Trophoblast cell (in vitro differentiated cells and primary cell): ENCODE results near the gene RAPGEF1.

Source experiments
- DNase-seq, 2 donors: peaks; one replicate each; pipeline ENCODE4 v3.0.0-alpha.2; 2016
- H2AFZ ChIP-seq: 2 replicates; pipeline ENCODE4 v1.6.1; 2013; ENCODE audit warnings: low read length, moderate library complexity, mild to moderate bottlenecking; ENCODE audit not compliant: insufficient read depth, poor library complexity
- H2AK5ac ChIP-seq: 2 replicates; pipeline ENCODE4 v1.6.1; 2013; ENCODE audit warnings: mild to moderate bottlenecking, low read length
- H2BK120ac ChIP-seq: 2 replicates; pipeline ENCODE4 v1.6.1; 2013; ENCODE audit warnings: low read length, mild to moderate bottlenecking, moderate library complexity; ENCODE audit not compliant: insufficient read depth, poor library complexity
- H2BK12ac ChIP-seq: 2 replicates; pipeline ENCODE4 v1.6.1; 2013; ENCODE audit warnings: mild to moderate bottlenecking, low read length, moderate library complexity
- H2BK5ac ChIP-seq: 2 replicates; pipeline ENCODE4 v1.6.1; 2013; ENCODE audit warnings: low read length, low read depth, moderate library complexity, mild to moderate bottlenecking; ENCODE audit not compliant: poor library complexity
- H3K14ac ChIP-seq: 2 replicates; pipeline ENCODE4 v1.6.1; 2013; ENCODE audit warnings: mild to moderate bottlenecking, low read length
- H3K18ac ChIP-seq: 2 replicates; pipeline ENCODE4 v1.6.1; 2013; ENCODE audit warnings: mild to moderate bottlenecking, low read length
- H3K23ac ChIP-seq: 2 replicates; pipeline ENCODE4 v1.6.1; 2013; ENCODE audit warnings: low read length
- H3K27ac ChIP-seq: 2 replicates; pipeline ENCODE4 v1.5.1; 2013; ENCODE audit warnings: low read depth, mild to moderate bottlenecking, inconsistent platforms, low read length, moderate library complexity
- H3K27me3 ChIP-seq: 2 replicates; pipeline ENCODE4 v1.6.1; 2013; ENCODE audit warnings: inconsistent platforms, mild to moderate bottlenecking, low read length, moderate library complexity; ENCODE audit not compliant: insufficient read depth
- H3K36me3 ChIP-seq, 2 experiments: 1 replicate in 1 of 2; 2 replicates in 1 of 2; pipeline ENCODE4 v1.6.1; 2013; ENCODE audit warnings: low read length in 2 of 2, mild to moderate bottlenecking in 2 of 2, moderate library complexity in 1 of 2; ENCODE audit not compliant: insufficient read depth in 2 of 2, control insufficient read depth in 1 of 2
- H3K4ac ChIP-seq: 2 replicates; pipeline ENCODE4 v1.6.1; 2013; ENCODE audit warnings: low read depth, mild to moderate bottlenecking, low read length, moderate library complexity
- H3K4me1 ChIP-seq, 2 experiments: 1 replicate in 1 of 2; 2 replicates in 1 of 2; pipeline ENCODE4 v1.6.1; 2013; ENCODE audit warnings: low read length in 2 of 2, mild to moderate bottlenecking in 2 of 2, moderate library complexity in 1 of 2; ENCODE audit not compliant: insufficient read depth in 2 of 2, control insufficient read depth in 1 of 2
- H3K4me2 ChIP-seq: 2 replicates; pipeline ENCODE4 v1.6.1; 2013; ENCODE audit warnings: inconsistent platforms, mild to moderate bottlenecking, low read length, moderate library complexity
- H3K4me3 ChIP-seq: 2 replicates; pipeline ENCODE4 v1.5.1; 2013; ENCODE audit warnings: mild to moderate bottlenecking, low read depth, low read length, inconsistent platforms
- H3K79me1 ChIP-seq: one replicate; pipeline ENCODE4 v1.6.1; 2013; ENCODE audit warnings: low read length
- H3K79me2 ChIP-seq: 2 replicates; pipeline ENCODE4 v1.6.1; 2013; ENCODE audit warnings: low read length, mild to moderate bottlenecking; ENCODE audit not compliant: control insufficient read depth, insufficient read depth, poor library complexity
- H3K9ac ChIP-seq: 2 replicates; pipeline ENCODE4 v1.6.1; 2013; ENCODE audit warnings: mild to moderate bottlenecking, low read length
- H3K9me3 ChIP-seq: 2 replicates; pipeline ENCODE4 v1.6.1; 2013; ENCODE audit warnings: low read depth, mild to moderate bottlenecking, control low read depth, inconsistent platforms, low read length; ENCODE audit not compliant: insufficient read depth
- H4K12ac ChIP-seq: 2 replicates; pipeline ENCODE4 v1.6.1; 2013; ENCODE audit warnings: low read depth, mild to moderate bottlenecking, low read length, moderate library complexity
- H4K8ac ChIP-seq: 2 replicates; pipeline ENCODE4 v1.6.1; 2013; ENCODE audit warnings: low read depth, mild to moderate bottlenecking, low read length, moderate library complexity
- H4K91ac ChIP-seq: one replicate; pipeline ENCODE4 v1.6.1; 2013; ENCODE audit warnings: low read depth, mild to moderate bottlenecking, low read length, moderate library complexity
- WGBS: extraction: QIAGEN DNeasy Blood & Tissue Kit; methylation state at CpG from one replicate; pipeline ENCODE4 v1.1.7; 2013; ENCODE audit warnings: missing lambda C conversion rate; ENCODE audit not compliant: insufficient read length, insufficient coverage; ENCODE audit errors: extremely low coverage; 5-methylcytosine and 5-hydroxymethylcytosine counted together

RAPGEF1 gene

DNA sequence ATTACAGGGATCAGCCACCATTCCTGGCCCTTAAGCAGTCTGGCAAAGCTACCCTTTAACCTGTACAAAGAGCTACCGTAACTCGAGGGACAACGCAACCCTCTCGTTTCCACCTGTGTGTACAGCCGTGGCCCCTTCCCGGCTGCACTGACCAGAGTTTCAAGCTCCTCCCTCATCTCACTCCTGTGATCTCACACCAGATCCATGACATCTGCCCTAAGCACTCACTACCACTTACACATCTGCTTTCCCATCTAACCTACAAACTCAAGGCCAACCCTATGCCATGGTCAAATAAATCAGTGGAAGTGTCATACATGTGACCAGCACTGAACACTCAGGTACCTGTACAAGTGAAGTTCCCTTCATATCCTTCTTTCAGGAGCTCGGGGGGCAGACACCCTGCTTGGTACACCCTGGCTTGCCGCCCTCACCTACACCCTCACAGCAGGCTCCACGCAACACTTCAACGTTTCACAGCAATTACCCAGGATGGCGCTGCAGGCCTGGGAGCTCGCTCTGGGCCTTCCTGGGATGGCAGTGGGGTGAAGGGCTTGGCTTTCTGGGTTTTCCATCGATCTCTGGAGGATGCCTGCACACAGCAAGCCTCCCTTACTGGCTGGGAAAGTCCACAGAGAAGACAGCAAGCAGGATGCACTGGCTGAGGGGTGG, 132.8 kb downstream of the RAPGEF1 start:
- H2BK5ac ChIP-seq, result no peak overlapping the region
- H3K36me3 ChIP-seq, result peaks cover 42 to 53% of the 10 kb centered on the region in 2 experiments
- H2AFZ ChIP-seq, result no peak overlapping the region
- H3K4me1 ChIP-seq, result peaks cover 16 to 18% of the 10 kb centered on the region in 2 experiments
- H3K23ac ChIP-seq, result no peak overlapping the region
- no peak overlapping the region for H3K14ac ChIP-seq
- no peaks in the 10 kb centered on the region for H3K79me2 ChIP-seq
- no peak overlapping the region for H3K4ac ChIP-seq
- H2BK12ac ChIP-seq, result no peak overlapping the region
- no peak overlapping the region for H4K12ac ChIP-seq
- no peaks in the 10 kb centered on the region for H3K9me3 ChIP-seq
- H2BK120ac ChIP-seq, result peak overlapping the region; percentile 16
- peaks cover 19% of the 10 kb centered on the region for H3K79me1 ChIP-seq
- H3K18ac ChIP-seq, result no peak overlapping the region
- no peak for DNase-seq
- no peak overlapping the region for H3K27ac ChIP-seq
- no peak overlapping the region for H3K4me2 ChIP-seq
- peak overlapping the region; percentile 87 for H4K91ac ChIP-seq
- no peak overlapping the region for H2AK5ac ChIP-seq
- H3K4me3 ChIP-seq, result no peak overlapping the region
- no peak overlapping the region for H3K9ac ChIP-seq
- WGBS, result no CpG with 5 or more reads among the region's 13 CpGs
- H4K8ac ChIP-seq, result no peak overlapping the region
- no peaks in the 10 kb centered on the region for H3K27me3 ChIP-seq

DNA sequence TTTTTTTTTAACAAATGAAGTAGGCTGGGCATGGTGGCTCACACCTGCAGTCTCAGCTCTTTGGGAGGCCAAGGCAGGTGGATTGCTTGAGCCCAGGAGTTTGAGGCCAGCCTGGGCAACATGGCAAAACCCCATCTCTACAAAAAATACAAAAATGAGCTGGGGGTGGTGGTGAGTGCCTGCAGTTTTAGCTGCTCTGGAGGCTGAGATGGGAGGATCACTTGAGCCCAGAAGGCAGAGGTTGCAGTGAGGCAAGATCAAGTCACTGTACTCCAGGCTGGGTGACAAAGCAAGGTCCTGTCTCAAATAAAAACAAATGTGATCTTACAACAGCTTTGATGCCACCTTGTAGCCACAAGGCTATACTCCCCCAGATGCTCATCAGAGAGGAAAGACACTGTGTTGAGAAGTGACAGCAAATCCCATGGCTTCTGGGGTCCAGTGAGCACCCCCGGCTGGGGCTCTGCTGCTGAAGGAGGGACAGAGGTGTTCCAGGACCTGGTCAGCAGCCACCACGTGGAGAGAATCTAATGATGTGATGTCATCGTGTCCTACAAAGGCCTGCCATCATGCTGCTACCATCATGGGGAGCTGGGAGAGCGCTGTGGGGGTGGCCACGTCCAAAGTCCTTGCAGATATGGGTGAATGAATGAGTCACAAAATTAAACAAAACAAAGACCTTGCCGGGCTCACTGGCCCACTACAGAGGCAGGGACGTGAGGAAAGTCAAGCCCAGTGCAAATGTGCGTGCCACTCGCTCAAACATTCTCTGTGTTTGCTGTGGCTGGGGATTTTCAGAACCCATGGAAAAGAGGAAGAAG, 133.9 kb downstream of the RAPGEF1 start:
- no peaks in the 10 kb centered on the region for H3K9me3 ChIP-seq
- no peak for DNase-seq
- H3K14ac ChIP-seq, result no peak overlapping the region
- H2AK5ac ChIP-seq, result no peak overlapping the region
- no peak overlapping the region for H2BK12ac ChIP-seq
- no peak overlapping the region for H4K12ac ChIP-seq
- no peak overlapping the region for H4K8ac ChIP-seq
- no peak overlapping the region for H4K91ac ChIP-seq
- H3K27me3 ChIP-seq, result no peaks in the 10 kb centered on the region
- no CpG with 5 or more reads among the region's 9 CpGs for WGBS
- H3K79me2 ChIP-seq, result no peaks in the 10 kb centered on the region
- H3K4me3 ChIP-seq, result no peak overlapping the region
- H3K79me1 ChIP-seq, result peaks cover 19% of the 10 kb centered on the region
- peaks cover 16 to 18% of the 10 kb centered on the region in 2 experiments for H3K4me1 ChIP-seq
- no peak overlapping the region for H3K9ac ChIP-seq
- no peak overlapping the region for H3K4ac ChIP-seq
- no peak overlapping the region for H2BK5ac ChIP-seq
- peak overlapping the region; percentile 20 for H3K18ac ChIP-seq
- no peak overlapping the region for H3K27ac ChIP-seq
- no peak overlapping the region for H3K23ac ChIP-seq
- H3K4me2 ChIP-seq, result no peak overlapping the region
- no peak overlapping the region for H2AFZ ChIP-seq
- peaks cover 45 to 57% of the 10 kb centered on the region in 2 experiments for H3K36me3 ChIP-seq
- H2BK120ac ChIP-seq, result no peak overlapping the region

DNA sequence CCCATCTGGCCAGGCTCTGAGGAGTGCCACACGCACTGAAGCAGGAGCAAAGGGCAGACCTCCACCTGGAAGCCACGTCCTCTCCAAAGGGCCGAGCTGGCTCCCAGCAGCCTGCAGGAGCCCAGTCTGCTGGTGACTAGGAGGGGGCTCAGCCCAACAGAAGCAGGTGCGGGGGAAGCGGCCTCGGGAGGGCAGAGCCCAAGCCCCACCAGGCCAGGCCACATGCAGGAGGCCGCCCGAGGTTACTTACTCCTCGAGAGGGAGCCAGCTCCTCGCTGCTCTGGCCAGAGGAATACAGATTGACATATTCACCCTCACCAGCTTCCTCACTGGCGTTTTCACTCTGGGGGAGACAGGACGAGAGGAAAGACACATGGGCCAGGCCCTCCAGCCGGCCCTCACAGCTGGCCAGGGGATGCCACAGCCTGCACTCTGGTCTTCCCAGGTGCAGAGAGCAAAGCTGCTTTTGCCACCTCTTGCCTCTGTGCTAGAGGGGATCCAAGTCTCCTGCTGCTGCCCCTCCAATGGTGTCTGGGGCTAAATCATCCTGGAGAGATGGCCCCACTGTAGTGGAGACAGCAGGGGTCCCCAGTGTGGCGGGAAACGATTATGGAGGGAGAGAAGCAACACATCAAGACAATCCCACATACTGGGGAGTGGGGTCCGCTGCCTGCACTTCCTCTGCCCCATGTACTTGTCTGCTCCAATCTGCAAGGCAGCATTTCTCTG, 136.0 kb downstream of the RAPGEF1 start:
- Histone ChIP-seq H3K18ac (no peak overlapping the region), H4K91ac (no peak overlapping the region), H3K79me2 (no peaks in the 10 kb centered on the region), H3K4me2 (no peak overlapping the region), H3K23ac (no peak overlapping the region), H2BK5ac (no peak overlapping the region), H4K12ac (no peak overlapping the region), H3K27me3 (no peaks in the 10 kb centered on the region), H3K36me3 (peaks cover 50 to 66% of the 10 kb centered on the region in 2 experiments), H3K14ac (no peak overlapping the region), H3K4ac (no peak overlapping the region), H2BK12ac (no peak overlapping the region), H3K9ac (no peak overlapping the region), H3K9me3 (no peaks in the 10 kb centered on the region), H4K8ac (no peak overlapping the region), H3K4me3 (no peak overlapping the region), H2AK5ac (no peak overlapping the region), H3K79me1 (peaks cover 16% of the 10 kb centered on the region), H3K4me1 (peaks cover 9 to 12% of the 10 kb centered on the region in 2 experiments), H2BK120ac (no peak overlapping the region), H3K27ac (no peak overlapping the region), H2AFZ (no peak overlapping the region)
- DNase-seq, result no peak
- WGBS, result no CpG with 5 or more reads among the region's 16 CpGs

DNA sequence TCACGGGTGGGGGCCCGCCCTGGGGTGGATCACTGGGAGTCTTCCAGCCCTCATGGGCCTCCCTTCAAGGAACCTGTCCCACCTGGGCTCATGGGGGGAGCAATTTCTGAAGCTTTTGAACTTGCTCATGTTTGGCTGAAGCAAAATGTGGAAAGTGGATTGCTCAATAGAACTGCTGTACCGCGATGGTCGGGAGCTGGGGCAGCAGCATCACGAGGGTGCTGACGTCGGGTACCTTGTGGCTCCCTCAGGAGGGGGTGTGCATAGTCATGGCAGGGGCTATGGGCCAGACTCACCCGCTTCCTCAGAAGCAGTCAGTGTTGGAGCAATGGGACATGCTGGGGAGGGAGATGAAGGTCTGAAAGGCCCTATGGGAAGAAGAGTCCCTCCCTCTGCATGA, 136.7 kb downstream of the RAPGEF1 start:
- H3K9me3 ChIP-seq, result no peaks in the 10 kb centered on the region
- no peak overlapping the region for H3K14ac ChIP-seq
- WGBS, result no CpG with 5 or more reads among the region's 9 CpGs
- H3K23ac ChIP-seq, result no peak overlapping the region
- H4K91ac ChIP-seq, result no peak overlapping the region
- H3K18ac ChIP-seq, result no peak overlapping the region
- no peak overlapping the region for H4K12ac ChIP-seq
- no peaks in the 10 kb centered on the region for H3K79me2 ChIP-seq
- no peak overlapping the region for H3K27ac ChIP-seq
- H3K36me3 ChIP-seq, result peaks cover 53 to 70% of the 10 kb centered on the region in 2 experiments
- H3K27me3 ChIP-seq, result no peaks in the 10 kb centered on the region
- peaks cover 11% of the 10 kb centered on the region for H3K79me1 ChIP-seq
- H4K8ac ChIP-seq, result no peak overlapping the region
- no peak overlapping the region for H2AFZ ChIP-seq
- DNase-seq, result no peak
- H3K9ac ChIP-seq, result no peak overlapping the region
- H2BK120ac ChIP-seq, result no peak overlapping the region
- no peak overlapping the region for H2BK12ac ChIP-seq
- H2AK5ac ChIP-seq, result no peak overlapping the region
- H2BK5ac ChIP-seq, result no peak overlapping the region
- H3K4ac ChIP-seq, result no peak overlapping the region
- H3K4me2 ChIP-seq, result no peak overlapping the region
- no peak overlapping the region for H3K4me3 ChIP-seq
- peaks cover 4 to 7% of the 10 kb centered on the region in 2 experiments for H3K4me1 ChIP-seq
